GM12875 (cell line): ENCODE measurements around the gene SIX3.
A peak's percentile ranks its signal among the peaks of the same experiment; 100 is the strongest.

Source experiments
- H3K4me3 ChIP-seq: one replicate; pipeline ENCODE4 v1.5.1; 2011; ENCODE audit warnings: low read depth, low read length, control low read depth
- CTCF ChIP-seq: IDR thresholded peaks from 2 replicates; pipeline ENCODE4 v1.5.1; 2011; ENCODE audit warnings: low read depth, mild to moderate bottlenecking, control low read depth, inconsistent platforms, low read length, moderate library complexity, borderline replicate concordance; ENCODE audit not compliant: insufficient read depth

SIX3 gene

GRCh38 chr2:44970846-44971450, 29.4 kb downstream of the SIX3 start:
- H3K4me3 ChIP-seq, result no peak overlapping the region
- TF ChIP-seq CTCF, result no peak

- H3K4me3 ChIP-seq, result no peak overlapping the region
- no peak for TF ChIP-seq CTCF
Measured at GRCh38 chr2:44972771-44973535, 31.5 kb downstream of the SIX3 start.

GRCh38 chr2:44974064-44974715, 32.7 kb downstream of the SIX3 start:
- H3K4me3 ChIP-seq, result no peak overlapping the region
- TF ChIP-seq CTCF, result peak; percentile 48; the same call in 1 of the 2 replicates

- no peak for TF ChIP-seq CTCF
- no peak overlapping the region for H3K4me3 ChIP-seq
Measured at GRCh38 chr2:44975571-44976450, 34.3 kb downstream of the SIX3 start.

- H3K4me3 ChIP-seq, result no peak overlapping the region
- TF ChIP-seq CTCF, result no peak
Measured at GRCh38 chr2:44979581-44979980, 38.1 kb downstream of the SIX3 start.

- no peak overlapping the region for H3K4me3 ChIP-seq
- no peak for TF ChIP-seq CTCF
Measured at GRCh38 chr2:44980751-44981713, 39.5 kb downstream of the SIX3 start.
